HFFc6 (cell line): Measurements from ENCODE around the gene HACD2. TPM values are rescaled to one million over a fixed set of nuclear protein-coding genes. Genes with fewer than 3 reads are reported as not detected.

Experiments
- DNase-seq: peaks from one replicate; pipeline ENCODE4 v3.0.0-alpha.2; 2018
- H3K27ac Mint-ChIP-seq: 2 replicates; pipeline ENCODE4 v1.8.0; 2020; ENCODE audit warnings: mild to moderate bottlenecking, mixed read lengths
- H3K27me3 Mint-ChIP-seq: 2 replicates; pipeline ENCODE4 v1.8.0; 2021; ENCODE audit warnings: mild to moderate bottlenecking, moderate library complexity, mixed read lengths; ENCODE audit not compliant: insufficient read depth
- H3K36me3 Mint-ChIP-seq: 2 replicates; pipeline ENCODE4 v1.8.0; 2021; ENCODE audit warnings: low read depth, mixed read lengths
- H3K4me1 Mint-ChIP-seq: 2 replicates; pipeline ENCODE4 v1.8.0; 2020; ENCODE audit warnings: low read depth, mixed read lengths
- H3K4me3 Mint-ChIP-seq: 2 replicates; pipeline ENCODE4 v1.8.0; 2020; ENCODE audit warnings: mild to moderate bottlenecking, moderate library complexity, mixed read lengths
- H3K9me3 Mint-ChIP-seq: 2 replicates; pipeline ENCODE4 v1.8.0; 2020; ENCODE audit warnings: mild to moderate bottlenecking, mixed read lengths
- CTCF ChIP-seq: fragments of 200-600 bp; sonication (generic); IDR thresholded peaks from 2 replicates; pipeline ENCODE4 v1.5.0; 2021; ENCODE audit warnings: antibody characterized with exemption, mild to moderate bottlenecking
- total RNA-seq, 6 experiments: library from RNA; stranded (reverse); fragmentation: NEBNext Ultra II Directional; extraction: Animal tissue kit (Norgen Biotek cat#: 25700); gene quantifications; 2 replicates in 1 of 6; 3 replicates in 5 of 6; pipeline ENCODE4 v1.2.3, GENCODE V29; 2021

The HACD2 gene
- total RNA-seq, 6 experiments from 2014 or later, result 56.6 to 85.7 (median 75.7) TPM

GRCh38 chr3:123546133-123546755, 38.6 kb downstream of the HACD2 start:
- H3K4me1 Mint-ChIP-seq, result peaks cover 22% of the 10 kb centered on the region
- H3K4me3 Mint-ChIP-seq, result no peak overlapping the region
- DNase-seq, result peak; percentile 61

GRCh38 chr3:123543950-123544349, 40.9 kb downstream of the HACD2 start:
- no peak for TF ChIP-seq CTCF
- Mint-ChIP-seq H3K4me3 (no peak overlapping the region), H3K9me3 (no peaks in the 10 kb centered on the region), H3K27me3 (no peaks in the 10 kb centered on the region; the same call in 1 of the 2 replicates), H3K36me3 (peaks cover 11% of the 10 kb centered on the region), H3K4me1 (peaks cover 32% of the 10 kb centered on the region), H3K27ac (no peak overlapping the region)
- no peak for DNase-seq

More at GRCh38 chr3:123546133-123546755, 38.6 kb downstream of the HACD2 start:
- TF ChIP-seq CTCF, result no peak
- Mint-ChIP-seq H3K27ac (peak overlapping the region; percentile 70), H3K9me3 (no peaks in the 10 kb centered on the region), H3K27me3 (no peaks in the 10 kb centered on the region; the same call in none of the 2 replicates), H3K36me3 (peaks cover 24% of the 10 kb centered on the region)

- TF ChIP-seq CTCF, result no peak
- Mint-ChIP-seq H3K27me3 (no peaks in the 10 kb centered on the region; the same call in 1 of the 2 replicates), H3K4me1 (peaks cover 25% of the 10 kb centered on the region), H3K27ac (peak overlapping the region; percentile 58), H3K36me3 (0 out of 2 replicates have a peak, but pooled peaks cover 4% of the 10 kb centered on the region), H3K9me3 (no peaks in the 10 kb centered on the region), H3K4me3 (peak overlapping the region; percentile 2)
- no peak for DNase-seq
Measured at GRCh38 chr3:123540285-123540684, 44.6 kb downstream of the HACD2 start.

GRCh38 chr3:123536153-123536895, 48.5 kb downstream of the HACD2 start:
- H3K27ac Mint-ChIP-seq, result peak overlapping the region; percentile 70
- no peak overlapping the region for H3K4me3 Mint-ChIP-seq
- H3K36me3 Mint-ChIP-seq, result no peaks in the 10 kb centered on the region
- no peak for TF ChIP-seq CTCF
- no peaks in the 10 kb centered on the region; the same call in 1 of the 2 replicates for H3K27me3 Mint-ChIP-seq
- DNase-seq, result no peak
- H3K4me1 Mint-ChIP-seq, result peaks cover 45% of the 10 kb centered on the region
- H3K9me3 Mint-ChIP-seq, result no peaks in the 10 kb centered on the region

- H3K4me3 Mint-ChIP-seq, result no peak overlapping the region
- no peaks in the 10 kb centered on the region for H3K9me3 Mint-ChIP-seq
- H3K27ac Mint-ChIP-seq, result peak overlapping the region; percentile 70
- H3K36me3 Mint-ChIP-seq, result no peaks in the 10 kb centered on the region
- peaks cover 1% of the 10 kb centered on the region; the same call in 1 of the 2 replicates for H3K27me3 Mint-ChIP-seq
- peak; percentile 87 for DNase-seq
- TF ChIP-seq CTCF, result no peak
- H3K4me1 Mint-ChIP-seq, result peaks cover 44% of the 10 kb centered on the region
Measured at GRCh38 chr3:123535580-123535979, 49.3 kb downstream of the HACD2 start.
